HG03175 (cell line): ENCODE measurements around the gene AACS.
"Not testable (repeated sequence)": the region's sequence is repeated elsewhere in the genome, so short reads cannot be mapped to it uniquely, and the experiment has no call there.

Experiments used
- ATAC-seq: cut with Tn5 transposase; IDR thresholded peaks from one replicate; pipeline ENCODE4 v1.9.1; 2021; ENCODE audit warnings: mild to moderate bottlenecking, moderate library complexity; ENCODE audit not compliant: unreplicated experiment

AACS gene

GRCh38 chr12:125065021-125065918, at the start of gene AACS:
TSS of gene AACS (plus strand) at chr12:125065435. CDS start at chr12:125065585, 150 bp downstream.
- ATAC-seq, result peak; percentile 91

- no peak for ATAC-seq
These were observed 49.4 kb upstream of the AACS start for GRCh38 chr12:125015680-125016310.

- ATAC-seq, result no peak
These were observed 47.4 kb upstream of the AACS start for GRCh38 chr12:125017801-125018200.

GRCh38 chr12:125018356-125018755, 46.9 kb upstream of the AACS start:
- no peak for ATAC-seq

GRCh38 chr12:125021096-125021495, 44.1 kb upstream of the AACS start:
- no peak for ATAC-seq

- no peak for ATAC-seq
These were observed 43.5 kb upstream of the AACS start for GRCh38 chr12:125021771-125022170.

GRCh38 chr12:125023065-125023464, 42.2 kb upstream of the AACS start:
- ATAC-seq, result no peak

- ATAC-seq, result no peak
These were observed 40.2 kb upstream of the AACS start for GRCh38 chr12:125024949-125025563.

GRCh38 chr12:125025606-125026235, 39.5 kb upstream of the AACS start:
- no peak for ATAC-seq

- ATAC-seq, result no peak
These were observed 37.1 kb upstream of the AACS start for GRCh38 chr12:125028106-125028505.

- ATAC-seq, result no peak
These were observed 35.4 kb upstream of the AACS start for GRCh38 chr12:125029761-125030358.

GRCh38 chr12:125031471-125031870, 33.8 kb upstream of the AACS start:
- not testable (repeated sequence) for ATAC-seq

GRCh38 chr12:125032466-125033152, 32.6 kb upstream of the AACS start:
- ATAC-seq, result no peak

- no peak for ATAC-seq
These were observed 31.9 kb upstream of the AACS start for GRCh38 chr12:125033288-125033687.

- no peak for ATAC-seq
These were observed 26.1 kb upstream of the AACS start for GRCh38 chr12:125038976-125039625.

GRCh38 chr12:125049093-125049458, 16.2 kb upstream of the AACS start:
- ATAC-seq, result no peak

GRCh38 chr12:125050446-125050845, 14.8 kb upstream of the AACS start:
- no peak for ATAC-seq

- ATAC-seq, result no peak
These were observed 14.4 kb upstream of the AACS start for GRCh38 chr12:125050868-125051267.

GRCh38 chr12:125053821-125054220, 11.4 kb upstream of the AACS start:
- no peak for ATAC-seq

- ATAC-seq, result no peak
These were observed 9.6 kb upstream of the AACS start for GRCh38 chr12:125055591-125055990.
